GM18502 (cell line): ENCODE results near the gene PRKAR1B.

ENCODE experiments used
- ATAC-seq: cut with Tn5 transposase; IDR thresholded peaks from one replicate; pipeline ENCODE4 v1.9.1; 2021; ENCODE audit warnings: mild to moderate bottlenecking; ENCODE audit not compliant: unreplicated experiment, poor library complexity

Gene PRKAR1B

DNA sequence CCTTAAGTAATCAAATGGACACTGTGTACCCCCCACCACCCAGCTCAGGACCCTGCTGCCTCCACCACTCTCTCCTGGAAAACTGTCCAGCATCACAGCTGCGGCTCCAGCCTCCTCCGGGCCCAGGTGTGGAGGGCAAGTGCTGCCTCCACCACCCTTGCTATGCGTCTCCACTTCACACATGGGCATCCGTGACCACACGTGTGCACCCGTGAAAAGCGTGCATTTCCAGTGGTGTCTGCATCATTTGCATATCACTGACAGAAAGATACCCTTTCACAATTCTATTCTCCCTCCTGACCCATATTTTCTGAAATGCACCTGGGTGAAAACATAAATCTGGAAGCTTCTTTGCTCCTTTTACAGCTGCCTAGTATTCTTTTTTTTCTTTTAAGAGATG lies 117.7 kb downstream of the PRKAR1B start:
- ATAC-seq, result no peak

DNA sequence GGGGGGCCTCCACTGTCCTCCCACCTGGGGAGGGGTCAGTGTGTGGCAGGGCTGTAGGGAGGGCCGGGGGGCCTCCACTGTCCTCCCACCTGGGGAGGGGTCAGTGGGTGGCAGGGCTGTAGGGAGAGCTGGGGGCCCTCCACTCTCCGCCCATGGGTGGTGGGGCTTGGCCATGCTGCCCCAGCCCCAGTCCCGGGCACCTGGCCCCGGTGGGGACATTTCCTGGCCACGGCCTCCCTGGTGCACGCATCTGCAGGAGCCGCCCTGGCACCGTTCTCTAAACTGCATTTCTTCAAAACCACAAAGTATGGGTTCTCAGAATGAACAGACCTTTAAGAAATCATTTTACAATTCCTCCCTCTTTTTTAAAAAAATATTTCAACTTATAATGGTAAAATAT lies 118.1 kb downstream of the PRKAR1B start:
- no peak for ATAC-seq

GRCh38 chr7:608361-608760 lies 118.7 kb downstream of the PRKAR1B start:
- ATAC-seq, result no peak

DNA sequence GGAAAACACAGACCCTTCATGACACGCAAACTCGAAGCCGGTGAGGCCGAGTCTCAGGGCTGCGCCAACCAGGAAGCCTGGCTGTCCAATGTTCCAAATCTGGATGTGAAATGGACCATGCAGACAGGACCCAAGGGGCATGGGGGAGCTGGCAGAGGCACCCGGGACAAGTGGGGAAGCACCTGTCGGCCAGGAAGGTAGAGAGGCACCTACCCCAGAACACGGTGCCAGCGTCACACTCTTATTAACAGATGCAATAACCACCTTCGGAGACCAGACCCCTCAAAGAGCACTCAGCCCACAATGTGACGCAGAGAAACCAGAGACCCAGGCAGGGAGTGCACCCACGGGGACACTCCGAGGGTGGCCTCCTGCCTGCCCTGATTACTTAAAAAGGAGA lies 119.1 kb downstream of the PRKAR1B start:
- ATAC-seq, result no peak

- ATAC-seq, result no peak
Measured at GRCh38 chr7:605661-606450, 121.2 kb downstream of the PRKAR1B start.

DNA sequence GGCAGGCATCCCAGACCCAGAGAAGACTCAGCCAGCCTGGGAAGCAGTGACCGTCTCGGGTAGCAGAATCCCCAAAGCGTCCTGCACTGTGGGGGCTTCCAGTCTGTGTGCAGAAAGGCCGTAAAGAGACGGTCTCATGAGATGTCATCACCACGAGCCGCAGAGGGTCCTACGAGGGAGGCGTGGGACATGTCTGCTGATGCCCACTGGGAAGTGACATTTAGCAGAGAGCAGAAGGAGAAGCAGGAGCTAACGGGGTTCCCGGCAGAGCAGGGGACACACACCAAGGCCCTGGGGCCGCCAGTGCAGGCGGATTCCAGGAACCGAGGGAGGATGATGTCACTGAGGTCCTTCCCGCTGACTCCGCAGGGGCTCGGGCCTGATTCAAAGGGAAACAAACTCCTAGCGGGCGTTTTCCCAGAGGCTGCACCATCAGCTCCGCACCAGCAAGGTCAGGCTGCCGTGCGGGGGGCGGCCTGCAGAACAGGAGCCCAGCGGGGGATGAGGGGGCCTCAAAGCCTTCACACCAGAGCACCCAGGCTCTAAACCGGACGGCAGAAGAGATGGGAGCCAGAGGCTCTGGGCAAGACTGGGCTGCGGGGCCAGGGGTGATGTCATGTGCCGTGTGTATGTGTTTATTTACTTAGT lies 122.1 kb downstream of the PRKAR1B start:
- no peak for ATAC-seq

GRCh38 chr7:604001-604883 lies 122.8 kb downstream of the PRKAR1B start:
- peak; percentile 77 for ATAC-seq

DNA sequence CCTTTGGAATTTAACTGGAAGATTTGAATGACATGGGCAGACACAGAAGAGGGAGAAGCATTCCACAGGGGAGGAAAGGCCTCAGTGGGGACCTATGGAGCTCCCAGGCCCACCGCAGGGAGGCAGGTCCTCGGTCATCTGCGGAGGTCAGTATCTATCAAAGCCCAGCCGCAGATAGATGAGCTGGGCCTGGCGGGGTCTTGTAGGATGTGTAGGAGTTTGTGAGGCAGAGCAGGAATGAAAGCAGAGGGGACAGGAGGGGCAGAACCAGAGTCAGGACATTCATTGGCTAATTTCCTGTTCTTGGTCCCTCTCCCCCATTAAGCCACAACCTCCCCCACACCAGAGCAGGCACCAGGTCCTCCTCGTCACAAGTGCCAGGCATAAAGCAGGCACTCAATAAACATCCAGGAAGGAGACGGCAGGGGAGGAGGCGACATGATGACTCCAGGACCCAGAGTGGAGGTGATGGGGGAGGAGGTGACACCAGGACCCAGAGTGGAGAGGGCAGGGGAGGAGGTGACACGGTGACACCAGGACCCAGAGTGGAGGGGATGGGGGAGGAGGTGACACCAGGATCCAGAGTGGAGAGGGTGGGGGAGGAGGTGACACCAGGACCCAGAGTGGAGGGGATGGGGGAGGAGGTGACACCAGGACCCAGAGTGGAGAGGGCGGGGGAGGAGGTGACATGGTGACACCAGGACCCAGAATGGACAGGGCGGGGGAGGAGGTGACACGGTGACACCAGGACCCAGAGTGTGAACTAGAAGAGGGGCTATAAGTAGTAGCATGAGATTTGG lies 123.7 kb downstream of the PRKAR1B start:
- ATAC-seq, result no peak

DNA sequence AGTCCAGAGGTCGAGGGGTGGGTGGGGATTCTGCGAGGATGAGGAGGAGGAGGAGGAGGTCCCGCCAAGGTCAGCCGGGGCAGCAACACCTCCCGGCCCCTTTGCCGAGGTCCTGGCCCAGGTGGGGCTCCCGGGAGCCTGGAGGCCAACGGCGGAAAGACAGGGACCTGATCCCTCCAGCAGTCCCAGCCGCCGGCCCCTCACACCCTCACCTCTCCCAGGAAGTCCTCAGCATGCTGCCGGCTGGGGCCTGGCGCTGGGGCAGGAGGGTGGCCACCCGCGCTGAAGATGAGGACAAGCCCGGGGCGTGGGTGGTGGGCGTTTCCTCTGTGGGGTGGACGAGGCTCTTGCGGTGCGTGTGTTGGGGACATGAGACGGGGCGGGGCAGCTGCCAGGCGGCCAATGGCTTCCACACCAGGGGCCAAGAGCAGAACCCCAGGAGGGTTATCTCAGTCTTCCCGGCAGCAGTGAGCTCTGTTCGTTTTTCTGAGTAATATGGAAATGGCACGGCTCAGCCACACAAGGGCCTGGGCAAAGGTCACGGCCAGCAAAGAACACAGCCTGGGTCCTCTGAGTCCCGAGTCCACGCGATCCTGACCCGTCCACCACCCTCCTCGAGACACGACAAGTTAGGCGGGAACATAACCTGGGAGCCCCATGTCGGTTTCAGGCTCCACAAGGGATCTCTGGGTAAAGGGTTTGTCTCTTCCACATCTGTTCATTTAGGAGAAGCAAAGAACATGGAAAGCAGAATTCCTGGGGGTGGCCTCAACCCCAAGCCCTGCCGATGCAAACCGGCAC lies 124.5 kb downstream of the PRKAR1B start:
- ATAC-seq, result no peak

DNA sequence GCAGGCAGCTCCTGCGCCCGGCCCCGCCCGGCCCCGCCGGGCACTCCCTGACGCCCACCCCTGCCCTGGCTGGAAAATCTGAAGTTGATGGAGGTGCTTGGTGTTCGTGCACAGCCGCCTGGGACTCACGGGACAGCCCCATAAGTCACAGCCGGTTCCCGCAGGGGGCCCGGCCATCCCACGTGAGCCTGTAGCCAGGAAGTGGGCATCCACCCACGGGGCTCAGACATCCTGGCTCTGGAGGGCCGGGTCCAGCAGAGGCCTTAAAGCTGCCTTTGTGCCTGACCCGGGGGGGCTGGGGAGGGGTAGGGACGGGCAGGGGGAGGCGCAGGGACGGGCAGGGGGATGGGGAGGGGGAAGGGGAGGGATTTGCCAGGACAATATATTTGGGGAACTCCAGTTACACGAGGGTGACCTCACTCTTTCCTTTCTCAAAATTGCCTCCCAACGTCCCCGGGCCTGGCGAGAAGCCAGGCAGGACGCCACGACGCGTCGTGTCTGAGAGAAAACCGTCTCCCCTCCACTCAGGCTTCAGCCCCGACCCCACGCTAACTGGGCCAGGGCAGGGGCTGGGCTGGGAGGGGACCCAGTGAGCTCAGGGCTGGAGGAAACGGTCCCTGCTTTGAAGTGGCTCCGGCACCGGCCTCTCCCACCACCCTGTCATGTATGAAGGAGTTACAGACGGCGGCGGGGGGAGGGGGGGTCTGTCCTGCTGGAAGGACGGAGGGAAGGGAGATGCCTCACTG lies 125.3 kb downstream of the PRKAR1B start:
- ATAC-seq, result peak; percentile 64

- peak; percentile 5 for ATAC-seq
Measured at GRCh38 chr7:601036-601594, 126.0 kb downstream of the PRKAR1B start.

DNA sequence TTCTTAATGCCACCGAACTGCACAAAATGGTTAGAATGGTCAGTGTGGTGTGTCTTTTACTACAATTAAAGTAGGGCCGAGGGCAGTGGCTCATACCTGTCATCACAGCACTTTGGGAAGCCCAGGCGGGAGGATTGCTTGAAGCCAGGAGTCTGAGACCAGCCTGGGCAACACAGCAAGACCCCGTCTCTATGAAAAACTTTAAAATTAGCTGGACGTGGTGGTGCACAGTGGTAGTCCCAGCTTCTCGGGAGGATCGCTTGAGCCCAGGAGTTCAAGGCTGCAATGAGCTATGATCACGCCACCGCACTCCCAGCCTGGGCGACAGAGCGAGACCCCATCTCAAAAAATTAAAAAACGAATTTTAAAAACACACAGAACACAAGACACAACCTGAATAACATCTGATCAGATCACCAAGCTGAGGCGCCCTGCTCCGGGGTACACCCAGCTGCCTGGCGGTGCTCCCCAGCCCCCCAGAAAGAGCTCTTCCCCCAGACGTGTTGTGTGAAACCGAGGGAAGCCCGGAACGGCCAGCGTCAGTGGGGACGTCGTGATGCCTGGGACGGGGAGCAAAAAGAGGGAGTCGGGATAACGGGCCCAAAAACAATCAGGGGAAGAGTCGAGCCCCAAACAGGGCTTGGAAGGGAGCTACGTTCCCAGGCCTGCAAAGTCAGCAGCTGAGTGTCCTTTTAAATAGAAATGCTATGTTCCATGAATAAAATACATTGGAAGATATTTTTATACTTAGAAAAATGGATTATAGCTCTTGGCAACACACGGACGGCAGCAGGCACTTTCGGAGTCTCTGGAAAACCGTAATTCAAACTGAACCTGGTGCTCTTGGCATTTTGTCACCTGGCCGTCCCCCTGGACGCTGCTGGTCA lies 126.7 kb downstream of the PRKAR1B start:
- ATAC-seq, result no peak

DNA sequence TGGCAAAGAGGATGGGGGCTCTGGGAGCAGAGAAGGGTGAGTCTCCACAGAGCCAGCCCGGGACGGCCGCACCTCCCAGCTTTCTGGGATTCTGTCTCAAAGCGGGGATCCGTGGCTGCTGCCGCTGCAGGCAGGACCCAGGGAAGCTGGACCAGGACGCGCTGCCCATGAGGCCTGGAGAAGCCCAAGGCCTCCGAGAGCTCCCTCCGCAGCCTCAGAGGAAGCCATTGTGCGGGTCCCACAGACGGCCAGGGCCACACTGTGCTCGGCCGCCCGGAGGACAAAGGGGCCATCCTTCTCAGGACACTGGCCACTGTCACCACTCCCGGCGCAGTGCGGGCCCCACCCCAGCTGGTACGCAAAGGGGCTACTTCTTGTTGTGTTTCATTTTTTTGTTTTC lies 128.2 kb downstream of the PRKAR1B start:
- ATAC-seq, result no peak

DNA sequence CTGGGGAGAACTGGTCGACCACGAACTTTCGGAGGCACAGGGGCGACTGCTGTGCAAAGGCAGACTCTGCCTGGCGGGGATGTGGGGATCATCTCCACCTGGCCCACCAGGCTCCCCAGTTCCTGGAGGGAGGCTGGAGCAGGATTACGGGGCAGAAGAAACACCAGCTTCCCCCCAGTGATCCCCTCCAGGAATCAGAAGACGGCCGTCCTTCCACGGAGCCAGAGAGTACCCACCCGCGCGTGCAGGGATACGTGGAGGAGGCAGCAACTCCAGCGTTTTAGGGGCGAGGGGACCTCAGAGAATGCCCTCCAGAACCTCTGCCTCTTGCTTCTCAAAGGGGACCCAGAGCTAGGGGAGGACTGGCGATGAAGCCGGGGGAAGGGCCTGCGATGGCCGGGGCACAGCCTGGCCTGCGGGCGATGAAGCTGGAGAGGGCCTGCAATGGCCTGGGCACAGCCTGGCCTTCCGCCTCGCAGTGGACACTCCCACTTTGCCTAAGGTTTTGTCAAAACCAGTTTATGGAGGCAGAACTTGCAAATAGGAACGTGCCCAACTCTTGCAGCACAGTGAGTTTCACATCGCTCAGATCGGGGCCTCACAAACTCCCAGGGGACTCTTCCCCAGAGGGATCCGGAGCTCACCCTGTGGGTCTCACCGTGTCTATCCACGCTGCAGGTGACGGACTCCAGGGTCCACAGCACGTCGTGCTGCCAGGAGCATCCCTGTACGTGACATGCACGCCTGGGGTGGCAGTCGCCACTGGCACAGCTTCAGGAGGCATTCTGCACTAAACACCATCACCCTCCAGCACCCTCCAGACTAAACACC lies 129.5 kb downstream of the PRKAR1B start:
- ATAC-seq, result no peak

- no peak for ATAC-seq
Measured at GRCh38 chr7:596819-597182, 130.3 kb downstream of the PRKAR1B start.

- ATAC-seq, result no peak
Measured at GRCh38 chr7:596071-596818, 130.8 kb downstream of the PRKAR1B start.
